ENCODE results near the gene HMCN2. TPM values are rescaled to one million over a fixed set of nuclear protein-coding genes. Genes with fewer than 3 reads are reported as not detected.

HMCN2 gene, protein sequence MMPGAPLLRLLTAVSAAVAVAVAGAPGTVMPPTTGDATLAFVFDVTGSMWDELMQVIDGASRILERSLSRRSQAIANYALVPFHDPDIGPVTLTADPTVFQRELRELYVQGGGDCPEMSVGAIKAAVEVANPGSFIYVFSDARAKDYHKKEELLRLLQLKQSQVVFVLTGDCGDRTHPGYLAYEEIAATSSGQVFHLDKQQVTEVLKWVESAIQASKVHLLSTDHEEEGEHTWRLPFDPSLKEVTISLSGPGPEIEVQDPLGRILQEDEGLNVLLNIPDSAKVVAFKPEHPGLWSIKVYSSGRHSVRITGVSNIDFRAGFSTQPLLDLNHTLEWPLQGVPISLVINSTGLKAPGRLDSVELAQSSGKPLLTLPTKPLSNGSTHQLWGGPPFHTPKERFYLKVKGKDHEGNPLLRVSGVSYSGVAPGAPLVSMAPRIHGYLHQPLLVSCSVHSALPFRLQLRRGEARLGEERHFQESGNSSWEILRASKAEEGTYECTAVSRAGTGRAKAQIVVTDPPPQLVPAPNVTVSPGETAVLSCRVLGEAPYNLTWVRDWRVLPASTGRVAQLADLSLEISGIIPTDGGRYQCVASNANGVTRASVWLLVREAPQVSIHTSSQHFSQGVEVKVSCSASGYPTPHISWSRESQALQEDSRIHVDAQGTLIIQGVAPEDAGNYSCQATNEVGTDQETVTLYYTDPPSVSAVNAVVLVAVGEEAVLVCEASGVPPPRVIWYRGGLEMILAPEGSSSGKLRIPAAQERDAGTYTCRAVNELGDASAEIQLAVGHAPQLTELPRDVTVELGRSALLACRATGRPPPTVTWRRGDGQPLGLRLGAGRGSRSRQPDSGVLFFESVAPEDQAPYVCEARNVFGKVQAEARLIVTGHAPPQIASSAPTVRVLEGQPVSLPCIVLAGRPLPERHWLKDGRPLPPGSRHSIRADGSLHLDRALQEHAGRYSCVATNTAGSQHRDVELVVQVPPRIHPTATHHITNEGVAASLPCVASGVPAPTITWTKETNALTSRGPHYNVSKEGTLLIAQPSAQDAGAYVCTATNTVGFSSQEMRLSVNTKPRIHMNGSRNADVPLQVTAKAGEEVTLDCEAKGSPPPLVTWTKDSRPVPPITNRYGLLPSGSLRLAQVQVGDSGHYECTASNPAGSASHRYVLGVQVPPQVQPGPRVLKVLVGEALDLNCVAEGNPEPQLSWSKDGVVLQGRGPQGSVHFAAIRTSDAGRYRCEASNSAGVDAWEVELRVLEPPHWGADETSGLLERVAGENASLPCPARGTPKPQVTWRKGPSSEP (N-terminal part only)
- 12.1 and 15.7 TPM in 2 replicates for total RNA-seq (2014; rRNA removed)
- 0.30 TPM for polyA plus RNA-seq (2012)

- peak; percentile 12 for DNase-seq (ENCODE audit: low read depth)
Measured at GRCh38 chr9:130265431-130266235, at the start of gene HMCN2. TSS of gene HMCN2 (plus strand) at chr9:130265760. CDS start at chr9:130265879, 119 bp downstream.

DNA sequence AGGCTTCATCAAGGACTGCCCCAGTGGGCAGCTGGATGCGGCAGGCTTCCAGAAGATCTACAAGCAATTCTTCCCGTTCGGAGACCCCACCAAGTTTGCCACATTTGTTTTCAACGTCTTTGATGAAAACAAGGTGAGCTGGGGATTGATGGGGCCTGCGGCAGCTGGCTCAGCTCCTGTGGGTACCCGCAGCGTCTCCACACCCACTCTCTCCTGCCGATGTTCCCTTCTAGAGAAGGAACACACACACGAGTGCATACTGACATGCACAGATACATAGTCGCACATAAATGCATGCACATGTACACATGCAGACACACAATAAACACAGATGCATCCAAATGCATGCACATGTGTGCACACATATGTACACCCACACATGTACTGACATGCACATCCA lies 47.7 kb upstream of the HMCN2 start:
- no peak for DNase-seq (ENCODE audit: low read depth)

DNA sequence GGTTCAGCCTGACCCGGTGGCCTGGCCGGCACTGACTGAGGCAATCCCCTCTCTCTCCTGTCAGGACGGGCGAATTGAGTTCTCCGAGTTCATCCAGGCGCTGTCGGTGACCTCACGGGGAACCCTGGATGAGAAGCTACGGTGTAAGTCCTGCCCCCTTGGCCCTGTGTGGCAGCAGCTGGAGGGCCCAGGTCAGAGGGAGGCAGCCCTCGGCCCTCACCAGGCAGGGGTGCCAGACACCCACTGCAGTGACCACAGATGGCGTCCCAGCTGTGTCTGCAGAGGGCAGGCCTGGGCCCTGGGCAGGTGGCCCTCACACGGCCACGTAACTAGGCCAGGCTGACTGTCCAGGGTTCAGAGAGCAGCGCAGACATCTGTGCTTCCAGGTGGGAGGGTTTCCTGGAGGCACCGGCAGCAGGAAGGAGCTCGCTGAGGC lies 45.9 kb upstream of the HMCN2 start:
- no peak for DNase-seq (ENCODE audit: low read depth)

DNA sequence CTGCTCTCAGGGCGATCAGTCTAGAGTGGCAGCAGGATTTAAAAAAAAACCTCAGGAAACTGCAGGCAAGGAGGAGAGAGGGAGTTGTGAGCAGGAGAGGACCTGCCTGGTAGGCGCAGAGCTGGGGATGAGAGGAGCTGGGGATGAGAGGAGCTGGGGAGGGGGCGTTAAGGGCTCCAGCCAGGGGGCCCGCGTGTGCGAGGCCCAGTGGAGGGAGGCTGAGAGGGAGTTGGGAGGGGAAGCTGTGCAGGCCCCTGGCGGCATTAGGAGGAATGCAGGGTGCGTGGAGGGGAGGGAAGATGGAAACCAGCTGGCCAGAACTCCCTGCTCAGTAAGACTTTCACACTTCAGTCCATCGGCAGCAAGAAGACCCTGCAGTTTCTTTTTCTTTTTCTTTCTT lies 45.2 kb upstream of the HMCN2 start:
- DNase-seq (ENCODE audit: low read depth): no peak

DNA sequence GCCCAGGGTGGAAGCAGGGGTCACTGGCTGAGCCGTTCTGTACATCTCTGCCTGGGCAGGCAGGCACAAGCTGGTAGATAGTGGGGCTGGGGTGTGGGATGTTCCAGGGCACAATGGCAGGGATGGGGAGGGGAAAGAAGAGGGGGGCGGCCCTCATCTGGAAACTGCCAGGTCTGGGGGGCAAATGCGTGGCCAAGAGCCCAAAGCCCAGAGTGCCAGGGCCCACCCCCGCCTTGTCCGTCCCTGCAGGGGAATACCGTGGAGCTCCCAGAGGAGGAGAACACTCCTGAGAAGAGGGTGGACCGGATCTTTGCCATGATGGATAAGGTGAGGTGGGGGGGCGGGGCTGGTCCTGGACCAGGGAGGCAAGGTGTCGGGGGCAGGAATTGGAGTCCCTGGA lies 42.7 kb upstream of the HMCN2 start:
- DNase-seq (ENCODE audit: low read depth): no peak

DNA sequence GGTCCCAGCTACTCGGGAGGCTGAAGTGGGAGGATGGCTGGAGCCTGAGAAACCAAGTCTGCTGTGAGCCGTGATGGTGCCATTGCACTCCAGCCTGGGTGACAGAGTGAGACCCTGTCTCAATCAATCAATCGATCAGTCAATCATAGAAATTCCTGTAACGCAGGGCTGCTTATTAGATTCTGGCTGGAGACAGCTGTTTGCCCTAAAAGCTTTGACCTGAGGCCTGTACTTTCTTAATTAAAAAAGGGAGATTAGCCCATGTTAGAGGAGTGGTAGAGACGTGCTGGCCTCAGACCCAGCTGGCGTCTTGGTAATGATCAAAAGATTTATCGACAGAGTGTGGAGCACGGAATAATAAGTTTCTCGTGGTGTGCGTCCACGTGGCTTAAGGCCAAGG lies 40.5 kb upstream of the HMCN2 start:
- DNase-seq (ENCODE audit: low read depth): no peak

DNA sequence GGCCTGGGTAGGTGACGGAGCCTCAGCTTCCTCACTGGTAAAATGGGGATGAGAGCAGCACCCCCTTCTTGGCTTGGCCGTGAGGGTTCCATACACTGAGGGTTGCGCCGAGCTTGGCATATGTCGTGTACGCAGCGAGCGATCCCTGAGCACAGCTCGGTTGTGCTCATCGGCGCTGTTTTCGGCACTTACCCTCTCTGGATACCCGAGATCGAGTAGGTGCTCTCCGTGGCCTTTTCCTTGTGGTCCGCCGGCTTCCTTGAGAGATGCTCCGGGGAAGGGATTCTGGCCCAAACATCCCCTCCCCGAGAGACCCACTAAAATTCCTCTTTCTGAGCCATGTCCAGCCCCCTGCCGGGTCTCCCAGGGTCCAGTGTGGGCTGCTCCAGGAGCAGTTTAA lies 40.0 kb upstream of the HMCN2 start:
- no peak for DNase-seq (ENCODE audit: low read depth)

DNA sequence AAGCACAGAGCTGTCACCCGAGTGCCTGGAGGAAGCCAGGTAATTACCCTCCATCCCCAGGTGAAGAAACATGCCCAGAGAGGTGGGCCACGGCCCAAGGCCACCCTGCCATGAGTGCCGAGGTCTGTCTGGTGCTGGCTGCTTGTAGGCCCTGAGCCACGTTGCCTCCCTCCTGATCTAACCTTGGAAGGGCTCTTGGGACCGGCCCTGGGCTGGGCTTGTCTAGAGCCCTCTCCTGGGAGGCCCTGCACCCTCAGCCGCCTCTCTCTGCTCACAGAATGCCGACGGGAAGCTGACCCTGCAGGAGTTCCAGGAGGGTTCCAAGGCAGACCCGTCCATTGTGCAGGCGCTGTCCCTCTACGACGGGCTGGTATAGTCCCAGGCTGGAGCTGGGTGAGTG lies 39.4 kb upstream of the HMCN2 start:
- no peak for DNase-seq (ENCODE audit: low read depth)

DNA sequence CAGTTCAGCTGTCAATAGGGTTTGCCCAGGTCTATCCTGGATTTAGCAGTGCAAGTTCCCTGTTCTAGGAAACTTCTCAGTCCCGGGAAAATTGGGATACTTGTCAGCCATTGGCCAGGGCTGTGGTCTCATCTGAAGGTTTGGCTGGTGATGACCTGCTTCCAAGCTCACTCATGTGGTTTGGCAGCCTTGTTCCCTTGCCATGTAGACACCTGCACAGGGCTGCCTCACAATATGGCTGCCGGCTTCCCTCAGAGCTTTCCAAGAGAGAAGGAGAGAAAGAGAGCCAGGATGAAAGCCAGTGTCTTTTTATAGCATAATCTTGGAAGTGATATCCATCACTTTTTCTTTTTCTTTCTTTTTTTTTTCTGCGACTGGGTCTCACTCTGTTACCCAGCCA lies 37.7 kb upstream of the HMCN2 start:
- DNase-seq (ENCODE audit: low read depth): no peak

GRCh38 chr9:130229759-130230158 lies 35.8 kb upstream of the HMCN2 start:
- no peak for DNase-seq (ENCODE audit: low read depth)

DNA sequence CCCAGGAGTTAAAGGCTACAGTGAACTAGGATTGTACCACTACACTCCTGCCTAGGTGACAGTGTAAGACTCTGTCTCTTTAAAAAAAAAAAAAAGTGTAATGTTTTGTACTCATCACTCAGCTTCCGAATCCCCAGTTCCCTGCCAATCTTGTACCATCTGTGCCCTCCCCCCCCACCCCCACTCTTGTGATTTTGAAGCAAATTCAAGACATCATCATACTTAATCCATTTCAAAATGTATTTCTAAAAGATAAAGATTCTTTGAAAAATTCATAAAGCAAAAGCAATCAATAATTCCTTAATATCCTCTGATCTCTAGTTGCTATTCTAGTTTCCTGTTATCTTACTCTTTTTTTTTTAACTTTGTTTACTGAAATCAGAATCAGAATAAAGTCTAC lies 34.9 kb upstream of the HMCN2 start:
- DNase-seq (ENCODE audit: low read depth): no peak

DNA sequence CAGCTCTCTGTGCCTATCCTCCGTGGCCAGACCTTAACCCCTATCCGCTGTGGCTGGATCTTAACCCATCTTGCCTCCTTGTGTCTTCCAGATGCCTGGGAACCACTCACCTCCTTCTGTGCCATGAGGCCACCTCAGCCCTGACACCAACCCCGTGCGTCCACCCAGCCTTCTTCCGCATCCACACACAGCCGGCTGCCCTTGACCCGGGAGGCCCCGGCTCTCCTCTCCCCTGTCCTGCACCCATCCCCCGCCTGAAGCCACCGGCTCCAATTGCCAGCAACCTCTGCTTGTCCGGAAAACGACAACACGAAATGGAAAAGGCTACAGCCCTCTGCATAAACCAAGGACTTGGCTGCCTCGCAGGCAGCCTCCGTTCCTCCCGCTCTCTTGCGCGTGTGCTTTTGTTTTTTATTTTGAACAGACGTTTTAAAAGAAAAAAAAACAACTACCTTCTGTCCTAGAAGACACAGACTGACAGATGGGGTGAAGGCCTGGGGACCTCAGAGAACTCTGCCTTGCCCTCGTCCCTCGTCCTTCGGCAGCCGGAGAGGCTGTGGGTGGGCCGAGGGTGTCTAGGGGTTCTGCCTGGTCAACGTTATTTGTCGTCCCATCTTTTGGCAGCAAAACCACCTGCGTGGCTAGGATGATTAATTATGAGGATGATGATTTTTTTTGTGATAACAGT lies 32.5 kb upstream of the HMCN2 start:
- DNase-seq (ENCODE audit: low read depth): no peak

- no peak for DNase-seq (ENCODE audit: low read depth)
Measured at GRCh38 chr9:130233587-130233945, 32.0 kb upstream of the HMCN2 start.

DNA sequence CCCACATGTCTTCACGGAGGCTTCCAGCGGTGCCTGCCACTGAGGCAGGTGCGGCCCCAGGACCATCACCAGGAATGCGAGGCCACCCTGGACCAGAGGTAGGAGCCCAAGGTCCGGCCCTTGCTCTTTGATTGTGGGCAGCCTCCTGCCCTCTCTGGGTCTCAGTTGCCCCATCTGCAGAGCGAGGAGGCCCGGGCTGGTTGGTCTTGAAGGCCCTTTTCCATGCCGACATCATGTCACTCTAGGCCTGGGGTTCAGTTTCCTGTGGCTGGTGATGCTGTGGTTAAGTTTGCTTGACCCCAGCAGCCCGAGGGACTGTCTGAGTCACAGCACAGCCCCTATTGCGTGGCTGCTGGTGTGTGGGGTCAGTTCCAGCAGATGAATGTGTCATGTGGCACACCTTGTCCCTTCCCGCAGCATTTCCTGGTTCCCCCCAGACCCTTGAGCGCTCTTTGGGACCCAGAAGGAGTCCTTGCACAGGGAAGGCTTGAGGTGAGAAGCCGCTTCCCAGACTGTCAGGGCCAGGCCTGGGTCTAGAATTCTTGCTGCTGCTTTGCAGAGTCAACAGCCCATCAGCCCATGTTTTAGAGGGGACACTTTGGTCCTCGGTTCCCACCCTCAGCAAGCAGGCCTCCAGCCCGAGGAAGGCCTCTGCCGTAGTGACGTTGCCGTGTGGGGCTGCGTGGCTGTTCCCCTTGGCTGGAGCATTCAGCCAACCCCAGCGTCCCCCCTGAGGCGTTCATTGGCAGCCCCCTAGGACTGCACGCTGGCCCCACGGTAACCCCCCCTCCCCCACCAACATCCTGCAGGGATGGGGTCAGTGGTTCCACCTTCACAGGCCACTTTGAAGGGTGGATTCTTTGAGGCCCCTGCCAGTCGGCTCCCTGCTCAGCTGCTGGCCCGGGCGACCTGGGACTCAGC lies 31.0 kb upstream of the HMCN2 start:
- peak; percentile 49 for DNase-seq (ENCODE audit: low read depth)

DNA sequence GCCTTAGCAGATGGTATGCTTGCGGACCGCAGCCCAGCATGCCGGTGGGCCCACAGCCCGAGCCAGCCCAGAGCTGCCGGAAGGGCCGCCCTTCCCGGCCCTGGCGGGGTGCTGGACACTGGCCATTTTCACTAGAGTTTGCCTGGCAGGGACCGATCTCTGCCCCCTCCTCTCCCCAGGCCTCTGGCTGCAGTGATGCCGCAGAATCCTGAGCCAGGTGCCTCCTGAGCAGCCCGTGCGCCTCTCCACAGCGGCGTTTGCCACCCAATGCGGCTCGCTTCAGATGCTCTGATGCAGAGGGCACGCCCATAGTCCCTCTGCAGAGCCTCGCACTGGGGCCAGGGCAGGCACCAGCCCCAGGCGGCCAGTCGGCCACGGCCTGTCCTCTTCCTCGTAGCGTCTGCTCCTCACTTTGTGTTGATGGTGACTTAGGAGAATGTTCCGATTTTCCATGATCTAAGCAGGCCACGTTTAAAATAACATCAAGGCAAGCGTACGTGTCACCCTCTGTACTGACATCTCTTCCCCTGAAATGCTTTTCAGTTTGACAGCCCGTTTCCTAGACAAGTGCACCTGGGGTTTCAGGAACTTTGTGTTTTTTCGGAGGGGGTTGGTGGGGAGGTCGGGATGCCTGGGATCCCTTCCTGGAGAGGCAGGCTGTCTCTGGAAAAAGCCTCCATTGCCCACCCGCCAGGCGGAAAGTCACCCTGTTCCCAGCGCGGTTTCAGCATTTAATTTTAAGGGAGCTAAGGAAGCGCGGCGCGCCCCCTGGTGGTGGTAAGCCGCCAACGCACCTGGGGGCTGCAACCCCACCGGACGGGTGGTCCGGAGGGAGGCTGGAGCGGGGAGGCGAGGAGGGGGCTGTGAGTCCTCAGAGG lies 29.8 kb upstream of the HMCN2 start:
- DNase-seq (ENCODE audit: low read depth): peak; percentile 32

- no peak for DNase-seq (ENCODE audit: low read depth)
Measured at GRCh38 chr9:130236436-130236985, 29.0 kb upstream of the HMCN2 start.

GRCh38 chr9:130237076-130237475 lies 28.5 kb upstream of the HMCN2 start:
- DNase-seq (ENCODE audit: low read depth): no peak

All from LHCN-M2 (cell line).